PC-9 (cell line): Measurements from ENCODE around the gene HIKESHI.

Experiments
- CTCF ChIP-seq: fragments of 200-600 bp; sonication (generic); conservative IDR thresholded peaks from 2 replicates; pipeline ENCODE4 v1.6.1; 2017; ENCODE audit warnings: mixed run types, antibody characterized with exemption, mild to moderate bottlenecking, moderate library complexity
- EZH2 ChIP-seq: fragments of 200-600 bp; sonication (generic); IDR thresholded peaks from 2 replicates; pipeline ENCODE4 v1.8.0; 2017; ENCODE audit warnings: antibody characterized with exemption, low read depth

GRCh38 chr11:86372586-86372985 lies 70.5 kb downstream of the HIKESHI start:
- no peak for TF ChIP-seq EZH2
- no peak for TF ChIP-seq CTCF
